GM10266 (cell line): ENCODE measurements around the gene C3orf49.

ENCODE experiments used
- DNase-seq: peaks from one replicate; pipeline ENCODE4 v3.0.0; 2012; ENCODE audit errors: extremely low spot score
- CTCF ChIP-seq: IDR thresholded peaks from 2 replicates; pipeline ENCODE4 v1.5.1; 2012; ENCODE audit warnings: mild to moderate bottlenecking, low read depth; ENCODE audit not compliant: control insufficient read depth, insufficient read depth; ENCODE audit errors: missing control alignments

The C3orf49 gene

GRCh38 chr3:63877737-63878393 lies 58.8 kb downstream of the C3orf49 start:
- no peak for DNase-seq
- TF ChIP-seq CTCF: no peak

GRCh38 chr3:63878394-63879060 lies 59.4 kb downstream of the C3orf49 start:
- TF ChIP-seq CTCF: no peak
- no peak for DNase-seq

GRCh38 chr3:63880653-63881052 lies 61.6 kb downstream of the C3orf49 start:
- no peak for TF ChIP-seq CTCF

GRCh38 chr3:63886858-63887257 lies 67.8 kb downstream of the C3orf49 start:
- no peak for DNase-seq
- no peak for TF ChIP-seq CTCF

More at GRCh38 chr3:63880653-63881052, 61.6 kb downstream of the C3orf49 start:
- DNase-seq: no peak

GRCh38 chr3:63891518-63891917 lies 72.4 kb downstream of the C3orf49 start:
- TF ChIP-seq CTCF: no peak
- DNase-seq: no peak

GRCh38 chr3:63892773-63893352 lies 73.8 kb downstream of the C3orf49 start:
- no peak for DNase-seq
- TF ChIP-seq CTCF: no peak
